H1 (cell line): ENCODE results near the gene RAB34. TPM values are rescaled to one million over a fixed set of nuclear protein-coding genes. Genes with fewer than 3 reads are reported as not detected.
A peak's percentile ranks its signal among the peaks of the same experiment; 100 is the strongest.

ENCODE experiments used
- CTCF ChIA-PET: fragments of 300-600 bp; sonication (Branson Sonifier 250); formaldehyde crosslinking; loops from one replicate; lab custom pipeline; 2021; ENCODE audit not compliant: partially characterized antibody; lab: Charles Lee
- POLR2A ChIA-PET: fragments of 300-600 bp; sonication (Branson Sonifier 250); formaldehyde crosslinking; loops from one replicate; lab custom pipeline; 2021; ENCODE audit warnings: inconsistent platforms; ENCODE audit not compliant: partially characterized antibody; lab: Charles Lee
- DNase-seq, 2 experiments: peaks; one replicate each; pipeline versions ENCODE4 v3.0.0 to v3.0.0-alpha.2; 2010 to 2022; ENCODE audit warnings: low spot score in 2 of 2, low read depth in 1 of 2, mixed read lengths in 1 of 2
- FAIRE-seq: peaks from 2 replicates; lab custom pipeline; 2011; peaks lifted over from hg19 to GRCh38; lab: Jason Lieb, UNC
- H2AFZ ChIP-seq: 2 replicates; pipeline ENCODE4 v1.8.1; 2012; ENCODE audit warnings: low read length, inconsistent platforms
- H2AK5ac ChIP-seq: 2 replicates; pipeline ENCODE4 v1.6.1; 2013; ENCODE audit warnings: low read depth, low read length
- H2BK120ac ChIP-seq: replicated peaks from 2 replicates; pipeline ENCODE3; 2013; ENCODE audit warnings: low read depth, low read length, inconsistent platforms
- H2BK12ac ChIP-seq: 2 replicates; pipeline ENCODE4 v1.6.1; 2013; ENCODE audit warnings: low read depth, low read length
- H2BK15ac ChIP-seq: 2 replicates; pipeline ENCODE4 v1.6.1; 2013; ENCODE audit warnings: low read length
- H2BK20ac ChIP-seq: 2 replicates; pipeline ENCODE4 v1.6.1; 2013; ENCODE audit warnings: low read length
- H2BK5ac ChIP-seq: 2 replicates; pipeline ENCODE4 v1.6.1; 2013; ENCODE audit warnings: low read depth, low read length
- H3K14ac ChIP-seq: 2 replicates; pipeline ENCODE4 v1.6.1; 2013; ENCODE audit warnings: inconsistent platforms; ENCODE audit not compliant: insufficient read length
- H3K18ac ChIP-seq: 2 replicates; pipeline ENCODE4 v1.6.1; 2013; ENCODE audit warnings: low read length; ENCODE audit errors: extremely low read depth
- H3K23ac ChIP-seq: 2 replicates; pipeline ENCODE4 v1.6.1; 2013; ENCODE audit warnings: inconsistent platforms; ENCODE audit not compliant: insufficient read length
- H3K23me2 ChIP-seq: 2 replicates; pipeline ENCODE4 v1.6.1; 2013; ENCODE audit warnings: low read depth, low read length
- H3K27ac ChIP-seq: 2 replicates; pipeline ENCODE4 v1.6.1; 2011; ENCODE audit warnings: low read depth, low read length, inconsistent platforms
- H3K27me3 ChIP-seq, 4 experiments: replicated peaks in 1 of 4; 1 replicate in 1 of 4; 2 replicates in 3 of 4; pipeline versions ENCODE4 v1.6.1 to v1.8.1; 2011 to 2013; ENCODE audit warnings: low read length in 3 of 4, mild to moderate bottlenecking in 3 of 4, inconsistent platforms in 2 of 4, mixed read lengths in 2 of 4, moderate library complexity in 1 of 4; ENCODE audit not compliant: control insufficient read depth in 3 of 4, insufficient read depth in 3 of 4; ENCODE audit errors: extremely low read depth in 1 of 4
- H3K36me3 ChIP-seq, 4 experiments: 2 replicates each; pipeline versions ENCODE4 v1.6.1 to v1.8.1; 2011 to 2013; ENCODE audit warnings: mild to moderate bottlenecking in 4 of 4, low read length in 3 of 4, moderate library complexity in 2 of 4, control low read depth in 1 of 4, inconsistent platforms in 1 of 4; ENCODE audit not compliant: insufficient read depth in 4 of 4, control insufficient read depth in 2 of 4
- H3K4ac ChIP-seq: replicated peaks from 2 replicates; pipeline ENCODE3; 2013; ENCODE audit warnings: low read length, low read depth, mixed read lengths, inconsistent platforms; ENCODE audit not compliant: insufficient read length
- H3K4me1 ChIP-seq, 4 experiments: replicated peaks in 1 of 4; 1 replicate in 1 of 4; 2 replicates in 3 of 4; pipeline versions ENCODE4 v1.6.1 to v1.8.1; 2011 to 2013; ENCODE audit warnings: low read length in 3 of 4, inconsistent platforms in 2 of 4, mixed read lengths in 1 of 4; ENCODE audit not compliant: insufficient read depth in 4 of 4, control insufficient read depth in 3 of 4
- H3K4me2 ChIP-seq, 2 experiments: 2 replicates each; pipeline versions ENCODE4 v1.6.1 to v1.8.1; 2011 to 2013; ENCODE audit warnings: low read depth in 2 of 2, low read length in 2 of 2, control low read depth in 1 of 2, inconsistent platforms in 1 of 2, mild to moderate bottlenecking in 1 of 2; ENCODE audit not compliant: insufficient read depth in 1 of 2
- H3K4me3 ChIP-seq, 4 experiments: fragments of 200-600, 300-600 bp in 1 of 4; sonication (generic), shearing (Covaris generic), sonication (Bioruptor Twin) in 1 of 4; 2 replicates each; pipeline versions ENCODE4 v1.5.1 to v1.8.1; 2011 to 2016; ENCODE audit warnings: low read length in 4 of 4, low read depth in 3 of 4, control low read depth in 2 of 4, inconsistent platforms in 2 of 4, mild to moderate bottlenecking in 2 of 4, mixed read lengths in 1 of 4, moderate library complexity in 1 of 4; ENCODE audit not compliant: insufficient read depth in 2 of 4; ENCODE audit errors: extremely low read depth in 1 of 4
- H3K56ac ChIP-seq: replicated peaks from 2 replicates; pipeline ENCODE3; 2013; ENCODE audit warnings: low read depth, mild to moderate bottlenecking, mixed read lengths, low read length, inconsistent platforms; ENCODE audit not compliant: insufficient read length
- H3K79me1 ChIP-seq: 2 replicates; pipeline ENCODE4 v1.6.1; 2013; ENCODE audit warnings: low read depth, low read length, control low read depth
- H3K79me2 ChIP-seq, 2 experiments: 2 replicates each; pipeline versions ENCODE4 v1.6.1 to v1.8.1; 2012 to 2013; ENCODE audit warnings: low read length in 2 of 2, mild to moderate bottlenecking in 2 of 2, inconsistent platforms in 1 of 2; ENCODE audit not compliant: insufficient read depth in 2 of 2, control insufficient read depth in 1 of 2
- H3K9ac ChIP-seq, 4 experiments: replicated peaks in 1 of 4; 1 replicate in 1 of 4; 2 replicates in 3 of 4; pipeline versions ENCODE4 v1.6.1 to v1.8.1; 2011 to 2013; ENCODE audit warnings: low read depth in 3 of 4, low read length in 3 of 4, control low read depth in 2 of 4, mild to moderate bottlenecking in 2 of 4, moderate library complexity in 2 of 4, inconsistent platforms in 1 of 4; ENCODE audit errors: extremely low read depth in 1 of 4
- H3K9me3 ChIP-seq, 2 experiments: 2 replicates each; pipeline versions ENCODE4 v1.6.1 to v1.8.1; 2012 to 2013; ENCODE audit warnings: mild to moderate bottlenecking in 2 of 2, moderate library complexity in 2 of 2, control low read depth in 1 of 2, inconsistent platforms in 1 of 2, low read depth in 1 of 2, low read length in 1 of 2, mixed read lengths in 1 of 2; ENCODE audit not compliant: insufficient read depth in 2 of 2
- H4K20me1 ChIP-seq, 2 experiments: replicated peaks in 1 of 2; 2 replicates each; pipeline versions ENCODE3 to v1.8.1; 2011 to 2013; ENCODE audit warnings: inconsistent platforms in 2 of 2, low read length in 2 of 2, mild to moderate bottlenecking in 1 of 2; ENCODE audit not compliant: insufficient read depth in 2 of 2, control insufficient read depth in 1 of 2
- H4K5ac ChIP-seq: 2 replicates; pipeline ENCODE4 v1.6.1; 2013; ENCODE audit warnings: low read length, low read depth, mixed read lengths, inconsistent platforms; ENCODE audit not compliant: insufficient read length
- H4K8ac ChIP-seq: 2 replicates; pipeline ENCODE4 v1.8.0; 2013; ENCODE audit warnings: mild to moderate bottlenecking, moderate library complexity, low read length, inconsistent platforms; ENCODE audit not compliant: insufficient read depth; ENCODE audit errors: extremely low read depth
- H4K91ac ChIP-seq: replicated peaks from 2 replicates; pipeline ENCODE3; 2013; ENCODE audit warnings: low read length, mixed read lengths, inconsistent platforms; ENCODE audit not compliant: insufficient read length
- BCL11A ChIP-seq, 2 experiments: IDR thresholded peaks; one replicate each; pipeline ENCODE4 v1.6.1; 2011; ENCODE audit warnings: low read depth in 2 of 2, low read length in 2 of 2, mild to moderate bottlenecking in 2 of 2
- CBX5 ChIP-seq: fragments of 300-800, 300-1000 bp; sonication (generic); IDR thresholded peaks from 2 replicates; pipeline ENCODE4 v1.7.1; 2016; ENCODE audit warnings: antibody characterized with exemption, low read length, low read depth
- CEBPB ChIP-seq: IDR thresholded peaks from 2 replicates; pipeline ENCODE4 v1.6.1; 2012; ENCODE audit warnings: low read depth, low read length
- CTBP2 ChIP-seq: IDR thresholded peaks from 2 replicates; pipeline ENCODE4 v1.7.0; 2011; ENCODE audit warnings: borderline replicate concordance, mild to moderate bottlenecking, moderate library complexity, mixed read lengths, low read length; ENCODE audit not compliant: insufficient read depth, insufficient read length
- EZH2 ChIP-seq: fragments of 200-600 bp; sonication (generic); IDR thresholded peaks from 2 replicates; pipeline ENCODE4 v1.7.1; 2012; ENCODE audit warnings: low read depth, mild to moderate bottlenecking, moderate library complexity, low read length, inconsistent platforms; ENCODE audit not compliant: severe bottlenecking
- NRF1 ChIP-seq: IDR thresholded peaks from 2 replicates; pipeline ENCODE4 v1.6.1; 2011; ENCODE audit warnings: mild to moderate bottlenecking, low read depth, low read length, improper control_type of control experiment
- PHF8 ChIP-seq: fragments of 200-600 bp; sonication (generic); conservative IDR thresholded peaks from 2 replicates; pipeline ENCODE4 v1.7.1; 2012; ENCODE audit warnings: low read depth, mild to moderate bottlenecking, inconsistent platforms, low read length, moderate library complexity
- POLR2A ChIP-seq, 2 experiments: IDR thresholded peaks; 1 replicate in 1 of 2; 2 replicates in 1 of 2; pipeline ENCODE4 v1.6.1; 2011; ENCODE audit warnings: low read depth in 2 of 2, low read length in 2 of 2, mild to moderate bottlenecking in 2 of 2; ENCODE audit errors: control extremely low read depth in 1 of 2
- POLR2AphosphoS5 ChIP-seq: IDR thresholded peaks from 2 replicates; pipeline ENCODE4 v1.6.1; 2011; ENCODE audit warnings: low read depth, low read length
- POU5F1 ChIP-seq: IDR thresholded peaks from 2 replicates; pipeline ENCODE4 v1.6.1; 2011; ENCODE audit warnings: low read depth, mild to moderate bottlenecking, low read length, moderate library complexity
- TBP ChIP-seq: IDR thresholded peaks from 2 replicates; pipeline ENCODE4 v1.6.1; 2011; ENCODE audit warnings: low read depth, low read length, improper control_type of control experiment
- YY1 ChIP-seq: IDR thresholded peaks from 2 replicates; pipeline ENCODE4 v1.6.1; 2011; ENCODE audit warnings: low read depth, mild to moderate bottlenecking, low read length
- WGBS, 2 experiments: shearing (Covaris generic) in 1 of 2; methylation state at CpG; one replicate each; pipeline versions ENCODE4 v1.1.6 to v1.1.7; 2013 to 2015; ENCODE audit warnings: low lambda C conversion rate in 2 of 2, mixed read lengths in 2 of 2, inconsistent platforms in 1 of 2, low coverage in 1 of 2, missing lambda C conversion rate in 1 of 2; ENCODE audit not compliant: insufficient replicate concordance in 2 of 2, insufficient coverage in 1 of 2, insufficient read length in 1 of 2; ENCODE audit errors: extremely low coverage in 1 of 2, missing lambda C conversion rate in 1 of 2; 5-methylcytosine and 5-hydroxymethylcytosine counted together
- polyA plus RNA-seq, 7 experiments: library from polyadenylated mRNA; depleted of rRNA in 3 of 7; stranded (reverse) in 5 of 7; unstranded in 2 of 7; fragments of >200 nt in 5 of 7; fragments of 200-250 nt in 2 of 7; gene quantifications; 1 replicate in 5 of 7; 2 replicates in 1 of 7; 4 replicates in 1 of 7; pipeline versions ENCODE4 v1.2.1 to v1.2.3, GENCODE V29; 2011 to 2013; ENCODE audit warnings: missing spikeins in 2 of 7, mixed read lengths in 2 of 7
- total RNA-seq: library from RNA; stranded (reverse); fragmentation: NEBNext Ultra II Directional; extraction: Animal tissue kit (Norgen Biotek cat#: 25700); gene quantifications from 2 replicates; pipeline ENCODE4 v1.2.1, GENCODE V29; 2021
- TF ChIP-seq, protein P1 (sequence below): IDR thresholded peaks from 2 replicates; pipeline ENCODE4 v1.6.1; 2012; ENCODE audit warnings: inconsistent platforms

The RAB34 gene
- total and polyA plus RNA-seq, 2 of the 8 experiments (the other 6 are each of a cell fraction or from before 2014, with no cell fraction given), result 237 to 305 TPM

DNA sequence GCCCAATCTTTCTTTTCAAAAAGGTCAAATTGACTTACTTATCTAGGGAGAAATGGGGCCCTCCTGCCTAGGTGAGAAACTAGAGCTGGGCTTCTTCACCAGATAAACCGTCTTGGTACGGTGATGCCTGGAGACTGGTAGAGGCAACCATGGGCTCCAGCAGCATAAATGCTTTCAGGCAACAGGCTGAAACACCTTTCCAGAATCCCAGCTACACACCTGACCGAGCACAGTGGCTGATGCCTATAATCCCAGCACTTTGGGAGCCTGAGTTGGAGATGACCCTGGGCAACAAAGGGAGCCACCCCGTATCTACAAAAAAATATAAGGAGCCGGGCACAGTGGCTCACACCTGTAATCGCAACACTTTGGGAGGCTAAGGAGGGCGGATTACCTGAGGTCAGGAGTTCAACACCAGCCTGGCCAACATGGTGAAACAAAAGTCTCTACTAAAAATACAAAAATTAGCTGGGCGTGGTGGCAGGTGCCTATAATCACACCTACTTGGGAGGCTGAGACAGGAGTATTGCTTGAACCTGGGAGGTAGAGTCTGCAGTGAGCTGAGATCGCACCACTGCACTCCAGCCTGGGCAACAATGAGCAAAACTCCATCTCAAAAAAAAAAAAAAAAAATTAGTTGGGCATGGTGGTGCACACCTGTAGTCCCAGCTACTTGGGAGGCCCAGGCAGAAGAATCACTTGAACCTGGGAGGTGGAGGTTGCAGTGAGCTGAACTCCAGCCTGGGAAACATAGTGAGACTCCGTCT is 34.1 kb upstream of the RAB34 start:
- H3K4me1 ChIP-seq, result peaks cover 0 to 16% (median 11%) of the 10 kb centered on the region in 4 experiments; a peak in 6 of 7 replicates
- no peaks in the 10 kb centered on the region for H3K9me3 ChIP-seq
- 92% methylated on average over 10 of the region's 10 CpGs; no CpG with 5 or more reads in 1 of the 2 experiments for WGBS, 2 experiments
- H3K4me2 ChIP-seq, result no peak overlapping the region
- H3K27ac ChIP-seq, result no peak overlapping the region
- peaks cover 2% of the 10 kb centered on the region for H3K79me1 ChIP-seq
- H3K18ac ChIP-seq, result no peak overlapping the region
- H3K79me2 ChIP-seq, result peaks cover 0 to 19% of the 10 kb centered on the region in 2 experiments; a peak in 1 of 4 replicates
- CTCF ChIA-PET, result interaction anchor here (0.6 to 11.7 kb wide), 18 partner anchors 9 to 155 kb away, joined by 3 to 316 read pairs (median 4); partner anchors contain the start of genes FLOT2, NEK8, RPL23A and TLCD1
- H3K23me2 ChIP-seq, result no peaks in the 10 kb centered on the region
- no peak overlapping the region for H2BK15ac ChIP-seq
- H4K8ac ChIP-seq, result no peak overlapping the region
- H3K9ac ChIP-seq, result no peak overlapping the region
- H3K23ac ChIP-seq, result no peak overlapping the region
- H2BK20ac ChIP-seq, result no peak overlapping the region
- no peak overlapping the region for H2AFZ ChIP-seq
- no peak overlapping the region for H3K56ac ChIP-seq
- H2BK5ac ChIP-seq, result no peak overlapping the region
- no peak overlapping the region for H3K4me3 ChIP-seq
- no peak for DNase-seq
- peaks cover 30 to 49% (median 33%) of the 10 kb centered on the region in 4 experiments for H3K36me3 ChIP-seq
- no peak overlapping the region for H2BK12ac ChIP-seq
- H4K5ac ChIP-seq, result no peak overlapping the region
- H4K20me1 ChIP-seq, result peaks cover 19 to 23% of the 10 kb centered on the region in 2 experiments
- no peak for FAIRE-seq
- H3K14ac ChIP-seq, result no peak overlapping the region
- H3K27me3 ChIP-seq, result no peaks in the 10 kb centered on the region
- no peak overlapping the region for H2AK5ac ChIP-seq
- H3K4ac ChIP-seq, result no peak overlapping the region
- POLR2A ChIA-PET, result interaction anchor here (0.6 to 15.3 kb wide), 22 partner anchors 9 to 198 kb away, joined by 3 to 813 read pairs (median 5); partner anchors contain the start of genes FAM222B, FLOT2, NEK8 and PROCA1
- H4K91ac ChIP-seq, result no peak overlapping the region
- H2BK120ac ChIP-seq, result no peak overlapping the region
- no peak for TF ChIP-seq EZH2
- peak; percentile 30 to 68 for TF ChIP-seq POLR2A (IDR thresholded peaks at IDR 0.05; ENCODE audit: control extremely low read depth in 1 of 2, low read depth in 2 of 2, low read length in 2 of 2)
- TF ChIP-seq, protein P1, sequence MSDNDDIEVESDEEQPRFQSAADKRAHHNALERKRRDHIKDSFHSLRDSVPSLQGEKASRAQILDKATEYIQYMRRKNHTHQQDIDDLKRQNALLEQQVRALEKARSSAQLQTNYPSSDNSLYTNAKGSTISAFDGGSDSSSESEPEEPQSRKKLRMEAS, result no peak
- TF ChIP-seq NRF1, result no peak
- no peak for TF ChIP-seq POU5F1
- no peak for TF ChIP-seq YY1
- no peak for TF ChIP-seq BCL11A (IDR thresholded peaks at IDR 0.05; ENCODE audit: low read depth in 2 of 2, low read length in 2 of 2)
- no peak for TF ChIP-seq CEBPB
- TF ChIP-seq POLR2AphosphoS5, result peak; percentile 60
- TF ChIP-seq TBP, result no peak
- TF ChIP-seq PHF8, result no peak
- TF ChIP-seq CTBP2, result no peak
- TF ChIP-seq CBX5, result no peak
